Measurements from ENCODE around the gene ALKBH2.

GRCh38 chr12:109137055-109137454 lies 43.8 kb upstream of the ALKBH2 start:
- TF ChIP-seq REST (IDR thresholded peaks at IDR 0.05; ENCODE audit: insufficient replicate concordance, low read depth): no peak
- TF ChIP-seq, protein P1, sequence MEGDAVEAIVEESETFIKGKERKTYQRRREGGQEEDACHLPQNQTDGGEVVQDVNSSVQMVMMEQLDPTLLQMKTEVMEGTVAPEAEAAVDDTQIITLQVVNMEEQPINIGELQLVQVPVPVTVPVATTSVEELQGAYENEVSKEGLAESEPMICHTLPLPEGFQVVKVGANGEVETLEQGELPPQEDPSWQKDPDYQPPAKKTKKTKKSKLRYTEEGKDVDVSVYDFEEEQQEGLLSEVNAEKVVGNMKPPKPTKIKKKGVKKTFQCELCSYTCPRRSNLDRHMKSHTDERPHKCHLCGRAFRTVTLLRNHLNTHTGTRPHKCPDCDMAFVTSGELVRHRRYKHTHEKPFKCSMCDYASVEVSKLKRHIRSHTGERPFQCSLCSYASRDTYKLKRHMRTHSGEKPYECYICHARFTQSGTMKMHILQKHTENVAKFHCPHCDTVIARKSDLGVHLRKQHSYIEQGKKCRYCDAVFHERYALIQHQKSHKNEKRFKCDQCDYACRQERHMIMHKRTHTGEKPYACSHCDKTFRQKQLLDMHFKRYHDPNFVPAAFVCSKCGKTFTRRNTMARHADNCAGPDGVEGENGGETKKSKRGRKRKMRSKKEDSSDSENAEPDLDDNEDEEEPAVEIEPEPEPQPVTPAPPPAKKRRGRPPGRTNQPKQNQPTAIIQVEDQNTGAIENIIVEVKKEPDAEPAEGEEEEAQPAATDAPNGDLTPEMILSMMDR (IDR thresholded peaks at IDR 0.05; ENCODE audit: insufficient read depth, low read length): no peak
- no peak for TF ChIP-seq POLR2AphosphoS5 (IDR thresholded peaks at IDR 0.05; ENCODE audit: low read depth)
- TF ChIP-seq GABPA (IDR thresholded peaks at IDR 0.05; ENCODE audit: low read depth): no peak

Data from HL-60 (cell line).